Measurements from ENCODE around the gene PHF2. TPM values are rescaled to one million over a fixed set of nuclear protein-coding genes. Genes with fewer than 3 reads are reported as not detected.

Gene PHF2
- total RNA-seq, 4 donors from 2014 or later, result 21.1 to 38.2 (median 21.3) TPM

DNA sequence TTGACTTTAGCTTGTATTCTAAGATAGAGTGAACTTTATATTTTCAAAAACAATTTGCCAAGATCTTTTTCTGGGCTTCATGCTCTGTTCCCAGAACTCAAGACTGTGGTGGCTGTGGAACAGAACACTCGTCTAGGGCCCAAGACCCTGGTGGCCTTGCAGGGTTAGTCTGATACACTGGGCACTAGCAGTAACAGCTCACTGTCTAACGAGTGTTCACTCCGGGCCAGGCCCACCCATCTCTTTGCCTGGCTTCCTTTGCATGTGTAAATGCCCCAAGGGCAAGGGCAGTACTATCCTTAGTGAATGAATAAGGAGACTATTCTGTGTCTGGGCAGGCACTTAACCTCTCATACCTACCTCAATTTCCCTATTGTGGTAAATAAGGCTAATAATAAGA is 47.4 kb downstream of the PHF2 start:
- Histone ChIP-seq H3K9me3 (peaks cover 4 to 7% of the 10 kb centered on the region in 2 donors), H3K4me1 (peaks cover 0 to 9% (median 4%) of the 10 kb centered on the region in 4 donors), H3K27me3 (no peaks in the 10 kb centered on the region), H3K27ac (no peak overlapping the region), H3K36me3 (no peaks in the 10 kb centered on the region), H3K4me3 (no peak overlapping the region)
- in situ Hi-C loops (cut with MboI; ENCODE audit: low pct_ligation_motif_present in 1 of 4, low pct_unique_long_range_greater_than_20kb in 1 of 4, low sequenced_read_pairs in 3 of 4) (no loop called here), intact Hi-C loops (cut with DNase I; ENCODE audit: low total_unique reads) (no loop called here)
- no peak for DNase-seq
- TF ChIP-seq EP300 (IDR thresholded peaks at IDR 0.05; ENCODE audit: low read depth) (no peak), POLR2A (IDR thresholded peaks at IDR 0.05) (no peak), POLR2AphosphoS5 (IDR thresholded peaks at IDR 0.05) (no peak), CTCF (IDR thresholded peaks at IDR 0.05) (no peak)
- 92% methylated on average over 3 of the region's 3 CpGs; no CpG with 5 or more reads in 1 of the 2 donors for WGBS, 2 donors (ENCODE audit: low coverage in 1 of 2)

GRCh38 chr9:93624431-93624834 is 48.0 kb downstream of the PHF2 start:
- H3K4me1 ChIP-seq, result peaks cover 0 to 9% (median 4%) of the 10 kb centered on the region in 4 donors
- in situ Hi-C loops (cut with MboI; ENCODE audit: low pct_ligation_motif_present in 1 of 4, low pct_unique_long_range_greater_than_20kb in 1 of 4, low sequenced_read_pairs in 3 of 4), result no loop called here
- no peak for DNase-seq
- WGBS, 2 donors (ENCODE audit: low coverage in 1 of 2), result 93 to 94% methylated on average over 6 of the region's 6 CpGs
- no peaks in the 10 kb centered on the region for H3K36me3 ChIP-seq
- intact Hi-C loops (cut with DNase I; ENCODE audit: low total_unique reads), result no loop called here
- H3K4me3 ChIP-seq, result no peak overlapping the region
- H3K27ac ChIP-seq, result no peak overlapping the region
- no peaks in the 10 kb centered on the region for H3K27me3 ChIP-seq
- peaks cover 4 to 7% of the 10 kb centered on the region in 2 donors for H3K9me3 ChIP-seq
- TF ChIP-seq EP300 (IDR thresholded peaks at IDR 0.05; ENCODE audit: low read depth) (no peak), POLR2AphosphoS5 (IDR thresholded peaks at IDR 0.05) (no peak), POLR2A (IDR thresholded peaks at IDR 0.05) (no peak), CTCF (IDR thresholded peaks at IDR 0.05) (no peak)

- Histone ChIP-seq H3K4me3 (no peak overlapping the region), H3K36me3 (no peaks in the 10 kb centered on the region), H3K4me1 (peaks cover 0 to 8% (median 3%) of the 10 kb centered on the region in 4 donors), H3K9me3 (peaks cover 4 to 7% of the 10 kb centered on the region in 2 donors), H3K27me3 (no peaks in the 10 kb centered on the region), H3K27ac (no peak overlapping the region)
- TF ChIP-seq CTCF (IDR thresholded peaks at IDR 0.05), result no peak
- TF ChIP-seq POLR2A (IDR thresholded peaks at IDR 0.05), result no peak
- no peak for TF ChIP-seq POLR2AphosphoS5 (IDR thresholded peaks at IDR 0.05)
- TF ChIP-seq EP300 (IDR thresholded peaks at IDR 0.05; ENCODE audit: low read depth), result no peak
- in situ Hi-C loops (cut with MboI; ENCODE audit: low pct_ligation_motif_present in 1 of 4, low pct_unique_long_range_greater_than_20kb in 1 of 4, low sequenced_read_pairs in 3 of 4) (no loop called here), intact Hi-C loops (cut with DNase I; ENCODE audit: low total_unique reads) (no loop called here)
- DNase-seq, result no peak
These were observed 48.6 kb downstream of the PHF2 start for GRCh38 chr9:93624977-93625376.

DNA sequence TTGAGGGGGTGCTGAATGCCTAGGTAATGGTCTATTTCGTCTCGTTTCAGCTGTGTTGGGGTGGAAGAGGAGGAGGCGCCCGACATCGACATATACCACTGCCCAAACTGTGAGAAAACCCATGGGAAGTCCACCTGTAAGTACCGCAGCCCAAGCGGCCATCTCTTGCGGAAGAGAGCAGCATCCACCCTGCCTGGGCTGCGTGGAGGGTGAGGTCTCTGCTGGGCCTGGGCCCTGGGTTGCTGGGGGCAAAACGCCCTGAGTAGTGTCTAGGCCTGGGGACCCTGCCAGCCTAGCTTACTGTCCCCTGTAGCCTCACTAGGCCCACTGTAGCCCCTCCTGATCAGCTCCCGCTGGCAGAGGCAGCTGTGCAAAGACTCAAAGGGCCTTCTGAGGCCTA is 53.5 kb downstream of the PHF2 start:
- Histone ChIP-seq H3K4me3 (no peak overlapping the region), H3K27me3 (no peaks in the 10 kb centered on the region), H3K9me3 (peaks cover 4 to 7% of the 10 kb centered on the region in 2 donors), H3K4me1 (no peaks in the 10 kb centered on the region), H3K36me3 (no peaks in the 10 kb centered on the region), H3K27ac (no peak overlapping the region)
- in situ Hi-C loops (cut with MboI; ENCODE audit: low pct_ligation_motif_present in 1 of 4, low pct_unique_long_range_greater_than_20kb in 1 of 4, low sequenced_read_pairs in 3 of 4), result no loop called here
- intact Hi-C loops (cut with DNase I; ENCODE audit: low total_unique reads), result no loop called here
- no peak for DNase-seq
- 84% methylated on average over 11 of the region's 11 CpGs; no CpG with 5 or more reads in 1 of the 2 donors for WGBS, 2 donors (ENCODE audit: low coverage in 1 of 2)
- TF ChIP-seq POLR2AphosphoS5 (IDR thresholded peaks at IDR 0.05) (no peak), EP300 (IDR thresholded peaks at IDR 0.05; ENCODE audit: low read depth) (no peak), POLR2A (IDR thresholded peaks at IDR 0.05) (no peak)

- Histone ChIP-seq H3K4me1 (no peaks in the 10 kb centered on the region), H3K4me3 (no peak overlapping the region), H3K36me3 (no peaks in the 10 kb centered on the region), H3K27ac (no peak overlapping the region), H3K9me3 (peaks cover 4 to 7% of the 10 kb centered on the region in 2 donors), H3K27me3 (no peaks in the 10 kb centered on the region)
- 91% methylated on average over 7 of the region's 7 CpGs; no CpG with 5 or more reads in 1 of the 2 donors for WGBS, 2 donors (ENCODE audit: low coverage in 1 of 2)
- TF ChIP-seq EP300 (IDR thresholded peaks at IDR 0.05; ENCODE audit: low read depth) (no peak), POLR2AphosphoS5 (IDR thresholded peaks at IDR 0.05) (no peak), POLR2A (IDR thresholded peaks at IDR 0.05) (no peak), CTCF (IDR thresholded peaks at IDR 0.05) (no peak)
- no peak for DNase-seq
- in situ Hi-C loops (cut with MboI; ENCODE audit: low pct_ligation_motif_present in 1 of 4, low pct_unique_long_range_greater_than_20kb in 1 of 4, low sequenced_read_pairs in 3 of 4), result no loop called here
- intact Hi-C loops (cut with DNase I; ENCODE audit: low total_unique reads), result no loop called here
These were observed 54.5 kb downstream of the PHF2 start for GRCh38 chr9:93630806-93631411.
